HG02610 (cell line): Measurements from ENCODE around the gene UNC13D.
"Not testable (repeated sequence)": the region's sequence is repeated elsewhere in the genome, so short reads cannot be mapped to it uniquely, and the experiment has no call there.

ENCODE experiments used
- ATAC-seq: cut with Tn5 transposase; IDR thresholded peaks from one replicate; pipeline ENCODE4 v1.9.1; 2021; ENCODE audit warnings: mild to moderate bottlenecking, moderate library complexity; ENCODE audit not compliant: unreplicated experiment

UNC13D gene

GRCh38 chr17:75822119-75822799 lies 21.9 kb downstream of the UNC13D start:
- ATAC-seq = no peak

- ATAC-seq = no peak
Observed at GRCh38 chr17:75821552-75821951, 22.7 kb downstream of the UNC13D start.

GRCh38 chr17:75820094-75821080 lies 23.8 kb downstream of the UNC13D start:
- ATAC-seq = no peak

GRCh38 chr17:75819678-75820077 lies 24.5 kb downstream of the UNC13D start:
- no peak for ATAC-seq

GRCh38 chr17:75819116-75819515 lies 25.1 kb downstream of the UNC13D start:
- no peak for ATAC-seq

- no peak for ATAC-seq
Observed at GRCh38 chr17:75818326-75818885, 25.8 kb downstream of the UNC13D start.

- ATAC-seq = no peak
Observed at GRCh38 chr17:75817571-75817970, 26.6 kb downstream of the UNC13D start.

GRCh38 chr17:75816693-75817092 lies 27.5 kb downstream of the UNC13D start:
- no peak for ATAC-seq

- ATAC-seq = no peak
Observed at GRCh38 chr17:75815399-75815798, 28.8 kb downstream of the UNC13D start.

- no peak for ATAC-seq
Observed at GRCh38 chr17:75814900-75815373, 29.3 kb downstream of the UNC13D start.

GRCh38 chr17:75814021-75814395 lies 30.2 kb downstream of the UNC13D start:
- ATAC-seq = no peak

- ATAC-seq = no peak
Observed at GRCh38 chr17:75813081-75814020, 30.9 kb downstream of the UNC13D start.

- ATAC-seq = no peak
Observed at GRCh38 chr17:75812096-75813013, 31.8 kb downstream of the UNC13D start.

GRCh38 chr17:75811174-75811573 lies 33.0 kb downstream of the UNC13D start:
- no peak for ATAC-seq

- ATAC-seq = not testable (repeated sequence)
Observed at GRCh38 chr17:75810756-75811155, 33.4 kb downstream of the UNC13D start.

- no peak for ATAC-seq
Observed at GRCh38 chr17:75810216-75810615, 34.0 kb downstream of the UNC13D start.

GRCh38 chr17:75809631-75810111 lies 34.5 kb downstream of the UNC13D start:
- no peak for ATAC-seq

- ATAC-seq = no peak
Observed at GRCh38 chr17:75808905-75809621, 35.1 kb downstream of the UNC13D start.

- no peak for ATAC-seq
Observed at GRCh38 chr17:75808549-75808904, 35.7 kb downstream of the UNC13D start.
